Thyroid gland (tissue), 4 donors: ENCODE results near the gene BLVRB.

Experiments used
- CTCF ChIP-seq, 6 experiments: fragments of 200-600 bp in 3 of 6; fragments of 450-650 bp in 3 of 6; sonication (generic) in 3 of 6; IDR thresholded peaks; one replicate each; pipeline ENCODE4 v1.5.1; 2016 to 2019; ENCODE audit warnings: antibody characterized with exemption in 6 of 6, mild to moderate bottlenecking in 2 of 6, inconsistent platforms in 1 of 6, moderate library complexity in 1 of 6
- POLR2A ChIP-seq, 2 donors: fragments of 450-650 bp; IDR thresholded peaks; one replicate each; pipeline ENCODE4 v1.6.1; 2017; ENCODE audit warnings: antibody characterized with exemption in 2 of 2, mild to moderate bottlenecking in 2 of 2, moderate library complexity in 1 of 2

GRCh38 chr19:40407714-40408597, 57.6 kb downstream of the BLVRB start:
- no peak for TF ChIP-seq POLR2A (IDR thresholded peaks at IDR 0.05)
- no peak for TF ChIP-seq CTCF (IDR thresholded peaks at IDR 0.05)
